Thyroid gland (tissue), 4 donors: ENCODE data around the gene RPS6KA4.

Experiments
- POLR2A ChIP-seq, 2 donors: fragments of 450-650 bp; IDR thresholded peaks; one replicate each; pipeline ENCODE4 v1.6.1; 2017; ENCODE audit warnings: antibody characterized with exemption in 2 of 2, mild to moderate bottlenecking in 2 of 2, moderate library complexity in 1 of 2
- TF ChIP-seq, protein P1 (sequence below), 6 experiments: fragments of 200-600 bp in 3 of 6; fragments of 450-650 bp in 3 of 6; sonication (generic) in 3 of 6; IDR thresholded peaks; one replicate each; pipeline ENCODE4 v1.5.1; 2016 to 2019; ENCODE audit warnings: antibody characterized with exemption in 6 of 6, mild to moderate bottlenecking in 2 of 6, inconsistent platforms in 1 of 6, moderate library complexity in 1 of 6

GRCh38 chr11:64347193-64347867, 11.6 kb upstream of the RPS6KA4 start:
- TF ChIP-seq, protein P1, sequence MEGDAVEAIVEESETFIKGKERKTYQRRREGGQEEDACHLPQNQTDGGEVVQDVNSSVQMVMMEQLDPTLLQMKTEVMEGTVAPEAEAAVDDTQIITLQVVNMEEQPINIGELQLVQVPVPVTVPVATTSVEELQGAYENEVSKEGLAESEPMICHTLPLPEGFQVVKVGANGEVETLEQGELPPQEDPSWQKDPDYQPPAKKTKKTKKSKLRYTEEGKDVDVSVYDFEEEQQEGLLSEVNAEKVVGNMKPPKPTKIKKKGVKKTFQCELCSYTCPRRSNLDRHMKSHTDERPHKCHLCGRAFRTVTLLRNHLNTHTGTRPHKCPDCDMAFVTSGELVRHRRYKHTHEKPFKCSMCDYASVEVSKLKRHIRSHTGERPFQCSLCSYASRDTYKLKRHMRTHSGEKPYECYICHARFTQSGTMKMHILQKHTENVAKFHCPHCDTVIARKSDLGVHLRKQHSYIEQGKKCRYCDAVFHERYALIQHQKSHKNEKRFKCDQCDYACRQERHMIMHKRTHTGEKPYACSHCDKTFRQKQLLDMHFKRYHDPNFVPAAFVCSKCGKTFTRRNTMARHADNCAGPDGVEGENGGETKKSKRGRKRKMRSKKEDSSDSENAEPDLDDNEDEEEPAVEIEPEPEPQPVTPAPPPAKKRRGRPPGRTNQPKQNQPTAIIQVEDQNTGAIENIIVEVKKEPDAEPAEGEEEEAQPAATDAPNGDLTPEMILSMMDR (IDR thresholded peaks at IDR 0.05): no peak
- TF ChIP-seq POLR2A (IDR thresholded peaks at IDR 0.05): no peak
